Astrocyte of the hippocampus (primary cell): Measurements from ENCODE around the gene GPR156.
"Not testable (repeated sequence)": the region's sequence is repeated elsewhere in the genome, so short reads cannot be mapped to it uniquely, and the experiment has no call there.

Source experiments
- DNase-seq: peaks from one replicate; pipeline ENCODE4 v3.0.0; 2011; ENCODE audit warnings: low read depth, low spot score

Gene GPR156

DNA sequence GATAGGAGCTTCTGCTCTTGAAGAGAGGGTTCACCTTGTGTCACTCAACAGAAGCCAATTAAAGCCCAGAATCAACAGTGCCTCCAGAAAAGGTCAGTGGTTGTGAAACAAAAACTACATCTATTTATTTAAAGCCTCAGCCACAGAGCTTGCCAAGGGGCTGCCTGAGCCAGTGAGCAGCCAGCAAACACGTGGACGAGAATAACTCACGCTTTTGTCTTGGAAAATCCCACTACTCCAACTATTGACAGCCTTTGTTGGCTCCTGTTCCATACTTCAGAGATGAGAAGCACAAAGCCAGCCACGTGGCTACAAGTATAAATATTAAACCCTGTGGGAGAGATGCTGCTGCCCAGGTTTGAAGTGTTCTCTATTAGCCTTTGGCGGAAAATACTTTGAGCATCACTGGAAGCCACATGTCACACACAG lies 10.3 kb downstream of the GPR156 start:
- DNase-seq: peak; percentile 80

DNA sequence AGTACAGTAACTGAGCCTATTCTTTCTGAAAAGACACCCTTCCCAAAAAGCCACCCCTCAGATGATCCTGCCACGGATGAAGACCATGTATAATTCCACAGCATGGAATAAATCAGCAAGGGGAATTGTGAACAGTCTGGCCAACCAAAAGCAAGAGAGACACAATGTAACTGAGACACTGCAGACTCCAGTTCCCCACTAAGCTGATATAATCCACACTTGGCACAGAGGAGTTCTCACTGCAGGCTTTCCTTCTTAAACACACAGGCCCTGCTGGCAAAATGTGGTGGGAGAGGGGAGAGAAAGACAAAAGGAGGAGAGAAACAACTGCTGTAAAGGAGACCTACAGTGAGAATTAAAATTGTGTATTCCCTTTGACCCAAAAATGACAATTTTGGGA lies 12.7 kb downstream of the GPR156 start:
- DNase-seq: no peak

DNA sequence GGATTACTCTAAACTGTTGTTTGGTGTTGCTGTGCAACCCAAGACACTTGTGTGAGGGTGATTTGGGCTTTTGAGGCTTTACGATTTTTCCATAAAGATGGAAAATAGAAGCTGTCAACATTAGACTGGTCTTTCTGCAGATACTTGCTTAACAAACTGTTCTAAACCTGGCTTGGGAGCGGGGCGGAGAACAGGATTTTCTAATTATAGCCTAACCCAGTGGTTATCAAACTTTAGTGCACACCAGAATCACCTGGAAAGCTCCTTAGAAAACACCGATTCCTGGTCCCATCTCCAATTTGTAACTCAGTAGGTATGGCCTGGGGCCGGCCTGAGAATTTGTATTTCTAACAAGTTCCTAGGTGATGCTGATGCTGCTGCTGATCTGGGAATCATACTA lies 19.0 kb downstream of the GPR156 start:
- no peak for DNase-seq

DNA sequence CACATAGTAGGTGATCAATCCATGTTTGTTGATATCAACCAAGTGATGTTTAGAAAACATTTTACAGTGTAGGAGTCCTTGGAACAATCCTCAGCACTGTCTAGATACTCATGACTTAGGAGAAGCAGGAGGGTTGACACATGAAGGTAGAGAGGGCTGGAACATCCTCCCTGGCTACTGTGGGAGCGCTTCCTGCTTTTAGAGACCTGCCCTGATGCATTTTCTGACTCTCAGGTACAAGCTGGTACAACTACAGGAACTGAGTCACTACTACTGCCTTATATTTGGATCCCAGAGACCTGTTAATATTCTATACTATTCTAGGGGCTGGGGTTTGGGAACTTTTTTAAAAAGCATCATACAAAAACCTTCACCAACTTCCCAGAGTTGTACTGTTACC lies 20.1 kb downstream of the GPR156 start:
- DNase-seq: no peak

DNA sequence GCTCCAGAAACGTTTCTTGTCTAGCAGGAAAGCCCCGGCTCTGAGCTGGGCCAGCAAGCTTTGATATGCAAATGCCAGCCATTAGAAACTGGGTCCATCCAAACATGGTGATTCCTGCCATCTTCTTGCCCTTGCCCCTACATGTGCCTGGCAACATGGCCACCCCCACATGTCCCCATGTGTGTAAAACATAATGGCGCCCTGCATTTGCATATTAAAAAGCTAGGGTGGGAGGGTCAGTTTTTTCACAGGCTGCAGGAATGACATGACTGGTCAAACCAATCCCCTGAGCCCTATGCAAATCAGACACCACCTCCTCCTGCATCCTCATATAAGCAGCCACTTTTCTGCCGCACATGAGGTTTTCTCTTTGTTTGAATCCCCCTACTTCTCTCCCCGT lies 21.2 kb downstream of the GPR156 start:
- no peak for DNase-seq

DNA sequence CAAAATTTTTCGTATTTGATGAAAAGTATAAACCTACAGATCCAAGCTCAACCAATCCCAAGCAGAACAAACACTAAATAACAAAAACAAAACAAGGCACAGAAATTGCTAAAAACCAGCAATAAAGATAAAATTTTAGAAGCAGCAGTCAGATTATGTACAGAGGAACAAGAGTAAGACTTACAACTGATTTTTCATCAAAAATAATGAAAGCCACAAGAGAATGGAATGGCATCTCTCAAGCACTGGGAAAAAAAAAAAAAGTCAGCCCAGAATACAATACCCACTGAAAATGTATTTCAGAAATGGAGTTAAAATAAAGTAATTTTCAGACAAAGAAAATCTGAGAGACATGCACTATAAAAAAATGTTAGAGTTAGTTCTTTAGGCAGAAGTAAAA lies 27.0 kb downstream of the GPR156 start:
- no peak for DNase-seq

DNA sequence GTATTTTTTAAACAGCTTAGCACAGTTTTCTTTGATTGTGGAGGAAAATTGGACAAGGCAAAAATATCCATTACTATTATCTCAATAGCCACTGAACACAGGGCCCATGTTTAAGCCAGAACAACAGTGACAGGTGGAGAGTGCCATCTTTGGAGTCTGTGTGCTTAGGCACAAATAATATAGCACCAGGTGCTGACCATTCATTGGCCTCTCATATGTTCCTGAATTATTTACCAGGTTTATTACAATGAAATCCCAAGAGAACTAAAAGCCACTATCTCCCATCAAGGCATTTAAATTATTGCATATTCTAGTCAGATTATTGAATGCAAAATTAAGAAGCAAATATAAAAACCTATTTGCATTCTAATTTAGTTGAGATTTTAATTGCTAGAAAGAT lies 39.6 kb downstream of the GPR156 start:
- no peak for DNase-seq

DNA sequence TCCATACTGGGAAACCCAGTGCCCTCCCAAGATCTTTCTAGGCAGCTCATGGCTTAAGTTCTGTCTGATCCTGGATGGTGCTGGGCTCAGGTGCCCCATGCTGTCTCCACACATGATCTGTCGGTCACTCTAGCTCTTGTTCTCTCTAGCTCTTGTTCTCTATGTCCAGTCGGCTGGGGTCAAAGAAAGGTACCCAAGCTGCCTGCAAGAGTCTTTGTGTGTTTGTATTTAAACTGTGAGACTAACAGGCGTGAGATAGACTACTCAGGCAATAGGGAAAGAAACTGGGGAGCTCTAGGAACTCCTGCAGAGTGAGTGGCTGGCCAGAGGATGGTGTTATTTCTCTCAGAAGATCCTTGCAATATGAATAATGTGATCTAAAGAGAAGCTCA lies 40.2 kb downstream of the GPR156 start:
- DNase-seq: peak; percentile 11

DNA sequence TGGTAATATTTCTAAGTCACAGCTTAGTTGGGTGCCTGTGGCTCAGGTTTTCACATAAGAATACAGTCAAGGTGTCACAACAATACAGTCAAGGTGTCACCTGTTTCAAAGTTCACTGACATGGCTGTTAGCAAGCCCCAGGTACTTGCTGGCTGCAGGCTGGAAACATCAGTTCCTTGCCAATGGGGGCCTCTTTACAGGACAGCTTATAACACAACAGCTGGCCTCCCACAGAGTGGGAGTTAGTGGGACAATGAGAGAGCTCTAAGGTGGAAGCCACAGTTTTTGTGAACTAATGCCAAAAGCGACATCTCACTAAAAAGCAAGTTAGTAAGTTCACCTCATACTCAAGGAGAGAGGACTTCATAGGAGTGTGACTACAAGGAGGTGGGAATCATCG lies 45.4 kb downstream of the GPR156 start:
- DNase-seq: no peak

DNA sequence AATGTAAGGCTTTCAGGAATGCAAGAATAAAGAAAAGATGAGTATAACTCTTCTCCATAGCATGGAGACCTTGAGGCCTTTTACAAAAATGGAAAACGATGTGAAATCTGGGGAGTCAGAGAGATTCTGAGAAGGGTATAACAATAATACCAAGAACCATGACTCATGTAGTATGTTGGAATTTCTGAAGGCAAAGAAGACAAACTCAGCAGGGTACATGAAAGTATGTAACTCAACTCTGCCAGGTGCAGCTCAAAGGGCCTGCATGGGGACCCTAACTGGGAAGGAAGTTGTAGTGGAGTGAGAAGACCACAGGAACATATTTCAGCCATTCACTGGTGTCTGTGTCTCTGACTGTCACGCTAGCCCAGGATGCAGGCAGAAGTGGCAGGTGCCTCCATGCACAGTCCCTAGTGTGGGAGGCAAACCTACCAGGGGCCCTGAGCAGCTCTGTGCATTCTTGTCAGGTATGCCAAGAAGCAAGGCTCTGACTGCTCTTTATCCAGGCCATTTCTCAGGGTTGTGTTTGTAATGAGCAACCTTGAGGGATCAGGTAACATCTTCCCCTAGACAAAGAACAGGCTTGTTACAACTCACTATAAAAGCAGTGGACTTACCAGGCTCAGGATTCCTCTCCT lies 57.2 kb downstream of the GPR156 start:
- DNase-seq: peak; percentile 7

DNA sequence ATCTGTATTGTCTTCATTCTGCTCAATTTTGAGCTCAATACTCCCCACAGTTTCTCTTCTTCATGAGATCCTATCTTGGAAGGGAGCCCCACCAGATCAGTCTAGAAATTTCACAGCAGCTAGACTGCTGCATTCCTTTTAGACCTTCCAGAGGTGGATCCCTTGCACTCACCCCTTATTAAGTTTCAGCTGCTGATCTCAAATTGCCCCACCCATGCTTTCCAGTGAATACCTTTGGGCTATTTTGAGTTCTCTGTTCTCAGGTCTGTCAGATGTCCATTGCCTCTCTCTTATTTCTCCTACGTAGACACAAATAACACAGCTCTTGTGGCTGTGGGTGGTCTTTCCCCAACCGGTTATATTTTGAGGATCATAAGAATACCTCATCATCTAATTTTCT lies 60.8 kb downstream of the GPR156 start:
- DNase-seq: no peak

DNA sequence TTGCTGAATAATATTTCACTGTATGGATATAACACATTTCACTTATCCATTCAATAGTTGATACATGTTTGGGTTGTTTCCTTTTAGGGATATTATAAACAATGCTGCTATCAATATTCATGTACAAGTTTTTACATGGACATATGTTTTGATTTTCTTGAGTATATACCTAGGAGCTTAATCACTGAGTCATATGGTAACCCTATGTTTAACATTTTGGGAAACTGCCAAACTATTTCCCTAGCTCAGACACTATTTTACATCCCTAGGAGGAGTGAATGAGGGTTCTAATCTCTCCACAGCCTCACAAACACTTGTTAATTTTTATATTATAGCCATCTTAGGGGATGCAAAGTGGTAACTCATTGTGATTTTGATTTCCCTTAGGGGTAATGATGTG lies 66.0 kb downstream of the GPR156 start:
- DNase-seq: no peak

DNA sequence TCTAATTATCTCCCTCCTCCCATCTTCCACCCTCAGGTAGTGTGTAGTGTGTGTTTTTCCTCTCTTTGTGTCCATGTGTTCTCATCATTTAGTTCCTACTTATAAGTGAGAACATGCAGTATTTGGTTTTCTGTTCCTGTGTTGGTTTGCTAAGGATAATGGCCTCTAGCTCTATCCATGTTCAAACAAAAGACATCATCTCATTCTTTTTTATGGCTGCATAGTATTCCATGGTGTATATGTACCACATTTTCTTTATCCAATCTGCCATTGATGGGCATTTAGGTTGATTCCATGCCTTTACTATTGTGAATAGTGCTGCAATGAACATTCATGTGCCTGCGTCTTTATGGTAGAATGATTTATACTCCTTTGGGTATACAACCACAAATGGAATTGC lies 68.4 kb downstream of the GPR156 start:
- not testable (repeated sequence) for DNase-seq

DNA sequence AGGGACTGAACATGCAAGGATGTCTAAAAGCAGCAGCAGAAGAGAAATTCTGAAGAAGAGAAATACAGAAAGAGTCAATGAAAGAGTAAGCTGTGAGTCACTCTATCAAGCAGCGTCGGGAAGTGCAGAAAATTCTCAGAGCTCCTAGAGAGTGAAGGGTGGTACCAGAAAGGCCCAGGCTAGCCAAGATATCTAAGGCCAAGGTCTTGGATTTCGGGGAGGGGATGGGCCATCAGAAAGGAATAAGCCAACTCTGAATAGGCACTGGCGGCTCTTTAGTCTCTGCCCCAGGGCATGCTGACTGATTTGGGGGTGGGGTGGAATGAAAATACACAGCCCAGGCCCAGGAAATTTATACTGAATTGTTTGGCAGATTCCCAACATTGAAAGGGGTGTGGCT lies 70.8 kb downstream of the GPR156 start:
- peak; percentile 21 for DNase-seq

DNA sequence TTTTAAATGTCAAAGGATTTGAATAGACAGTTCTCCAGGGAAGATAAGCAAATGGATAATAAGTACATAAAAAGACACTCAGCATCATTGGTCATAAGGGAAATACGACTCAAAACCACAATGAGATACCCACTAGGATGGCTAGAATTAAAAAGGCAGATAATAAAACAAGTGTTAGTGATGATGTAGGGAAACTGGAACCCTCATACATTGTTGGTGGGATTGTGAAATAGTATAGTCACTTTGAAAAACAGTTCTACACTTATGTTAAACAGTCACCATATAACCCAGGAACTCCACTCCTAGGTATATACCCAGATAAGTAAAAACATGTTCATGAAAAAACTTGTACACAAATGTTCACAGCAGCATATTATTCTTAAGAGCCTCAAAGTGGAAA lies 72.5 kb downstream of the GPR156 start:
- no peak for DNase-seq

DNA sequence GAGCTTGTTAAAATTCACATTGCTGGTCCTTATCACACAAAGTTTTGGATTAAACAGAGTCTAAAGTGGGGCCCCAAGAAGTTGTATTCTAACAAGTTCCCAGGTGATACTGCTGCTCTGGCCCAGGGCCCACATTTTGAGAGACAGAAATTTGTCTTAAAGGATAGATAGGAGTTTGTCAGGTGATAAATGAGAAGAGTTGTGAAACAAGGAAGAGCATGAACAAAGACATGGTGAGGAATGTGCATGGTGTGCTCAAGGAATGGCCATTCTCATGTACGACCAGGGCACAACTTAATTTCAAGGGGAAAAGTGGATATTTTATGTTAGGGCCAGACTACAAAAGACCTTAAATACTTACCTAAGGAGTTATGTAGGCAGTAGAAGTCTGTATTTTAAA lies 75.6 kb downstream of the GPR156 start:
- no peak for DNase-seq

DNA sequence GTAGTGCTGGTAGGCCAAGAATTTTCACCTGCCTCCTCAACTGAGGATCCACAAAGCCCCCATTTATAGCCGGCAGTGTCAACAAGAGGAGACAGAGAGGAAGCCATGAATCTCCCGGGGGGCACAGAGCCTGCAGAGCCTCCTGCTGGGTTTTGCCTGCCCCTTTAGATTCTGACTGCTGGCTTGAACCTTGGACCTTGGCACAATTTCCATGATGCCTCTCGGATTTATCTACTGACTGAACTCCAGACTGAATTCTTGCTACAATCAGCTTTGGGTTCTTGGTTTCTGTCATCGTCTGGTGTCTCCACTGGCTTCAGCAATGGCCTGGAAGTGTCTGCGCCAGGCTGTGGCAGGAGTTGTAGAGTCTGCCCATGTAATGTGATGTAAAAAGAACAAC lies 80.7 kb downstream of the GPR156 start:
- DNase-seq: no peak

DNA sequence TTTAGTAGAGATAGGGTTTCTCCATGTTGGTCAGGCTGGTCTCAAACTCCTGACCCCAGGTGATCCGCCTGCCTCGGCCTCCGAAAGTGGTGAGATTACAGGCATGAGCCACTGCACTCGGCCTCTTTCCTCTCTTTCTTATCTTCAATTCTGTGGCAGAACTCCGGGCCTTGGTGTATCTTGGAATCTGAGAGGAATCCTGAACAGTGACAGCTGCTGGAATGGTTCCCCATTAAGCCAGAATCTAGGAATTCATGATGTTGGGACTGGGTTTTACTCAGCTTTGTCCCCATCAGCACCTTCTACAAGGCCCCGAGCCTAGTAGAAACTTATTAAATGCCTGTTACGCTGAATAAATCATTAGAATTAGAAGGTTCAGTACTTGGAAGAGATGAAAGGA lies 81.4 kb downstream of the GPR156 start:
- no peak for DNase-seq

DNA sequence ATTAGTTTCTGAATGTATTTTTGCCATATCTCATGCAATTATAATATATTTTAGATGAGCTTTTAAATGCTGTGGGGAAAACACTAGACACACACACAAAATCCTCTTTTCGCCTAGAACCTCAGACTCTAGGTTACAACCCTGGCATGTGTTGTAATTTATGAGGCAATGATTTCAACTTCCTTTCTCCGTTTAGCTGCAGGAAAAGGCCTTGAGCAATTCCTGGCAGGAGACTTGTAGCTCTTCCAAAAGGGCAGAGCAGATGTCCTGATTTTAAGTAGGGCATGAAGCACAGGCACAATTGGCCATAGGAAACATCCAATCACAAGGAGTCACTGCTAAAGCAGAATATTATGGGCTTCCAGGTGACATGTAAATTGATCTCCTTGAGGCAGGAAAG lies 82.0 kb downstream of the GPR156 start:
- DNase-seq: no peak

DNA sequence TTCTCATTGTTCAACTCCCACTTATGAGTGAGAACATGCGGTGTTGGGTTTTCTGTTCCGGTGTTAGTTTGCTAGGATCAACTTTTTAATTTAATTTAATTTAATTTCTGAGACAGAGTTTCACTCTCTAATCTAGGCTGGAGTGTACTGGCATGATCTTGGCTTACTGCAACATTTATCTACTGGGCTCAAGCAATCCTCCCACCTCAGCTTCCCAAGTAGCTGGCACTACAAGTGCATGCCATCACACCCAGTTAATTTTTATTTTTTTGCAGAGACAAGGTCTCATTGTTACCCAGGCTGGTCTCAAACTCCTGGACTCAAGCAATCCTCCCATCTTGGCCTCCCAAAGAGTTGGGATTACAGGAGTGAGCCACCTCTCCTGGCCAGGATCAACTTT lies 82.7 kb downstream of the GPR156 start:
- no peak for DNase-seq

DNA sequence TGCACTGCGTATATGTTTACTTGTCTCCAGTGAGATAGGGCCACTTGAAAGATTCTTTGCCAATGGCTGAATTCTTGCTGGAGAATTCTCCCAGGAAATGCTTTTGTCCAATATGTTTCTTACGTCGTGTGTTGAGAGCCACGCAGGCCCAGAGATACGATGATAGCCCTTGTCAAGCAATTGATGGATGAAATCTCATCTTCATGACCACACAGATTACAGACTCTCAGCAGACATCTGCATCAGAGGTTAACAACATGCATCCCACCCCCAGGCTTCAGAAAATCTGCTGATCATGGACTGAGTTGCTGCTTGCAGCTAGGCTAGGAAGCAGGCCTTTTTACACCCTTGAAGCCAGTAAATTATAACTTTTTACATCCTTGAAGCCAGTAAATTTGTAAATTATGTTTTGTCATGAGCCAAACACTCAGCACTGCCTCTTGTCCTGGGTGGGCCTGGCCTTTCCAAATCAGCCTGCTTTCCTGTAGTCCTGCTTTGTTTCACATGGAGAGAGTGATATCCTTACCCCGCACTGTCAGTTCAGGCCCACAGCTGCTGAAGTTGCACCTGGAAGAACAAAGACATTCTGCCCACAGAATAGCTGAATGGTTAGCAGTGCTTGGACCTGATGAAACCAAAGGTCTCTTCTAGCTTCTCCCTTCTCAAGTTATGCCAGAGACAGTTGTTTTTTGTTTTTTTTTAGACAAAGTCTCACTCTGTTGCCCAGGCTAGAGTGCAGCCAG lies 84.4 kb downstream of the GPR156 start:
- DNase-seq: no peak

DNA sequence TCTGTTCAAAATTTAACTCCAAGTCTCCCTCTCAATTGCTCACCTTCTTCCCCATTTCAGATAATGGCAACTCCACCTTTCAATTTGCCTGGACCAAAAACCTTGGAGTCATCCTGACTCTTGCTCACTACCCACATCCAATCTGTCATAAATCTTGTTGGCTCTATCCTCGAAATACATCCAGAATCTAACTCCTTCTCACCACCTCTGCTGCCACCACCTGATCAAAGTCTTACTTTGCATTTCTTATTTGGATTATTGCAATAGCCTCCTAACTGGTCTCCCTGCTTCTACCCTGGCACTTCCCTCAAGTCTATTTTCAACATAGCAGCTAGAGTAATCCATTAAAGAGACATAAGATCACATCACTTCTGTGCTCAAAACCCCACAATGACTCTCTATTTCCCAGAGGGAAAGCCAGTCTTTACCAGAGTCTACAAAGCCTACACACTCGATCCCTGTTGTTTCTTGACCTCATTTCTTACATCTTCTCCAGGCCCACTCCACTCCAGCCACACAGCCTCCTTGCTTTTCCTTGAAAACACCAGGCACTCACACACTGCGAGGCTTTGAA lies 86.6 kb downstream of the GPR156 start:
- peak; percentile 46 for DNase-seq

DNA sequence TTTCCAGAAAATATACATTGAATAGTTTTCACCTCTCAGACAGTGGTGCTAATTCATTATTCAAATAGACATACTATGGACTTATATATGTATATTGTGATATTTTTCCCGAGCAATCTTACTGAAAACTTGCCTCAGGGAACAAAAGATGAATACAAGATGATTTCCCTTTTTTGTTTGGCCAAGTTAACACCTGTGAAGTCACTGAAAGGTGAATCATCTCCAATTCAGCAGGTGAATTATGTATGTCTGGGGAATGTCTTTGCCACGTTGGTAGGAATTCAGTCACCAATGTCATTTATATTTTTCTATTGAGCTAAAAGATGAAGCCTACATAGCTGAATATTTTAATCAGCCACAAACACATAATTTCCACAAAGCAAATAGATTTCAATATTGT lies 88.2 kb downstream of the GPR156 start:
- DNase-seq: no peak
